Astrocyte of the spinal cord (primary cell): ENCODE results near the gene CLCN1.

Experiments
- DNase-seq: peaks from one replicate; pipeline ENCODE4 v3.0.0; 2011; ENCODE audit warnings: low read depth, low spot score
- H3K4me3 ChIP-seq: 2 replicates; pipeline ENCODE4 v1.5.1; 2011; ENCODE audit warnings: low read depth, mild to moderate bottlenecking, low read length, moderate library complexity
- in situ Hi-C: cut with HindIII; loops from 2 replicates; pipeline ENCODE4 v1.10.0; 2017; ENCODE audit warnings: low sequenced_read_pairs
- TF ChIP-seq, protein P1 (sequence below): IDR thresholded peaks from 2 replicates; pipeline ENCODE4 v1.5.1; 2012; ENCODE audit warnings: low read depth, mild to moderate bottlenecking, low read length, inconsistent platforms

CLCN1 gene

DNA sequence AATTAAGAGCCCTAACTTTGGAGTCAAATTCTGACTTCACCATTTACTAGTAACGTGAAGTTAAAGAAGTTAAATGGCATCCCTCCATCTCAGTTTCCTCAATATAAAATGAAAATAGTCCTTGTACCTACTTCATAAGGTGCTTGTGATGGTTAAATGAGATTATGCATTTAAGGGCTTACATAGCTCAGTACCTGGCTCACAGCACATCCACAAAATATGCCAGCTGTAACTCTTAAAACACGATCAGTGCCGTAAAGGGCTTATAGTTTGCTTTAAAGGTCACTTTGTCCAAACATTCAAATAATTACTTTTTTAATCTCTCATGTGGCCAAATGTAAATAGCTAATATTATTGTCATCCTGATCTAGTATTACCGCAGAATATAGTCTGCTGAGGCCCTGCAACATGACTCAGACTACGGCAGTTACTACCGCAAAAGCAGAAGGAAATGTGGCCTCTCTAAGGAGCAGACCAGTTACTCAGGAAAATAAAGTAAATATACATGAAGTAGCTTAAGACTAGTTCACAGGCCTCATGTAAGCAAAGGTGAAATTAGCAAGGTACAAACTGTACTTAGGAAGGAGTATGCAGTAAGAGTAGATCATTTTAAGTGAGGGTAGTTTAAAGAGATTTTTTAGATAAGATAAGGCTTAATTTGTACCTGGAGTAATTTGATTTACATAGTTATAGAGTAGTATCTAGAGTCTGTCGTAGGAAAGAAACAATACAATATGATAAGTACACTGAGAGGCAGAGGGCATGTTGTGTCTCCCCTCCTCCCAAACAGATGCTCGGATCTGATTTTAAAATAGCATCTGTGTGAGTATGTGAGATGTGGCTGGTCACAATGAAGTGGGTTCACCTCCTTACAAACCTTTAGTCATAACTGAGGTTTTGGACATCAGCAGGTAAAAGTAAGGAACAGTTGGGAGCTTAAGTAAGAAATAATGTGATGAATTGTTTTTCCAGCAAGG, 14.7 kb upstream of the CLCN1 start:
- in situ Hi-C loops, result no loop called here
- H3K4me3 ChIP-seq, result no peak overlapping the region
- TF ChIP-seq, protein P1, sequence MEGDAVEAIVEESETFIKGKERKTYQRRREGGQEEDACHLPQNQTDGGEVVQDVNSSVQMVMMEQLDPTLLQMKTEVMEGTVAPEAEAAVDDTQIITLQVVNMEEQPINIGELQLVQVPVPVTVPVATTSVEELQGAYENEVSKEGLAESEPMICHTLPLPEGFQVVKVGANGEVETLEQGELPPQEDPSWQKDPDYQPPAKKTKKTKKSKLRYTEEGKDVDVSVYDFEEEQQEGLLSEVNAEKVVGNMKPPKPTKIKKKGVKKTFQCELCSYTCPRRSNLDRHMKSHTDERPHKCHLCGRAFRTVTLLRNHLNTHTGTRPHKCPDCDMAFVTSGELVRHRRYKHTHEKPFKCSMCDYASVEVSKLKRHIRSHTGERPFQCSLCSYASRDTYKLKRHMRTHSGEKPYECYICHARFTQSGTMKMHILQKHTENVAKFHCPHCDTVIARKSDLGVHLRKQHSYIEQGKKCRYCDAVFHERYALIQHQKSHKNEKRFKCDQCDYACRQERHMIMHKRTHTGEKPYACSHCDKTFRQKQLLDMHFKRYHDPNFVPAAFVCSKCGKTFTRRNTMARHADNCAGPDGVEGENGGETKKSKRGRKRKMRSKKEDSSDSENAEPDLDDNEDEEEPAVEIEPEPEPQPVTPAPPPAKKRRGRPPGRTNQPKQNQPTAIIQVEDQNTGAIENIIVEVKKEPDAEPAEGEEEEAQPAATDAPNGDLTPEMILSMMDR, result no peak
- DNase-seq, result peak; percentile 42

DNA sequence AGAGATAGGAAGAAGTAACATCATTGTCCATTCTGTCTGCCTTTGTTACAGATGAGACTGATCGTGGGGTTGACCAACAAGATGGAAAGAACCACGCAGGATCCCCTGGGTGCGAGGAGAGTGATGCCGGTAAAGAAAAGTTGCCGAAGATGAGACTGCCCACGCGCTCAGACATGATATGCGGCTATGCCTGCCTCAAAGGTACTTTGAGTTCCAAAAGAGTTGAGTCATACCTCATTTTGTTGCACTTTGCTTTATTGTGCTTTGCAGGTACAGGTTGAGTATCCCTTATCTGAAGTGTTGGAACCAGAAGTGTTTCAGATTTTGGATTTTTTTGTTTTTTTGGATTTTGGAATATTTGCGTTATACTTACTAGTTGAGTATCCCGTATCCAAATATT, 12.2 kb upstream of the CLCN1 start:
- DNase-seq, result no peak
- in situ Hi-C loops, result no loop called here
- H3K4me3 ChIP-seq, result no peak overlapping the region
- TF ChIP-seq, protein P1, result no peak

DNA sequence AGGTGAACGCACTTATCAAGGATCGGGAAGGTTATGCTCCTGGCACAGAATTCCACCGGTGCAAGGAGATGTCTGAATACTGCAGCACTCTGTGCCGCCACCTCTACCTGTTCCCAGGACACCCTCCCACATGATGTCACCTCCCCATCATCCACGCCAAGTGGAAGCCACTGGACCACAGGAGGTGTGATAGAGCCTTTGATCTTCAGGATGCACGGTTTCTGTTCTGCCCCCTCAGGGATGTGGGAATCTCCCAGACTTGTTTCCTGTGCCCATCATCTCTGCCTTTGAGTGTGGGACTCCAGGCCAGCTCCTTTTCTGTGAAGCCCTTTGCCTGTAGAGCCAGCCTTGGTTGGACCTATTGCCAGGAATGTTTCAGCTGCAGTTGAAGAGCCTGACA, 11.0 kb upstream of the CLCN1 start:
- in situ Hi-C loops, result no loop called here
- no peak overlapping the region for H3K4me3 ChIP-seq
- TF ChIP-seq, protein P1, result no peak
- no peak for DNase-seq

DNA sequence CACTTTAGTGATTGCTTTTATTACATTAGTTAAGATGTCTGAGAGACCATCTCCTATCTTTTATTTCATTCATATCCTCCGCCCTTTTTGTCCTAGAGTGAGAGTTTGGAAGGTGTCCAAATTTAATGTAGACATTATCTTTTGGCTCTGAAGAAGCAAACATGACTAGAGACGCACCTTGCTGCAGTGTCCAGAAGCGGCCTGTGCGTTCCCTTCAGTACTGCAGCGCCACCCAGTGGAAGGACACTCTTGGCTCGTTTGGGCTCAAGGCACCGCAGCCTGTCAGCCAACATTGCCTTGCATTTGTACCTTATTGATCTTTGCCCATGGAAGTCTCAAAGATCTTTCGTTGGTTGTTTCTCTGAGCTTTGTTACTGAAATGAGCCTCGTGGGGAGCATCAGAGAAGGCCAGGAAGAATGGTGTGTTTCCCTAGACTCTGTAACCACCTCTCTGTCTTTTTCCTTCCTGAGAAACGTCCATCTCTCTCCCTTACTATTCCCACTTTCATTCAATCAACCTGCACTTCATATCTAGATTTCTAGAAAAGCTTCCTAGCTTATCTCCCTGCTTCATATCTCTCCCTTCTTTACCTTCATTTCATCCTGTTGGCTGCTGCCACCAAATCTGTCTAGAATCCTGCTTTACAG, 10.4 kb upstream of the CLCN1 start:
- peak; percentile 26 for DNase-seq
- no peak overlapping the region for H3K4me3 ChIP-seq
- in situ Hi-C loops, result no loop called here
- TF ChIP-seq, protein P1, result peak; percentile 78

DNA sequence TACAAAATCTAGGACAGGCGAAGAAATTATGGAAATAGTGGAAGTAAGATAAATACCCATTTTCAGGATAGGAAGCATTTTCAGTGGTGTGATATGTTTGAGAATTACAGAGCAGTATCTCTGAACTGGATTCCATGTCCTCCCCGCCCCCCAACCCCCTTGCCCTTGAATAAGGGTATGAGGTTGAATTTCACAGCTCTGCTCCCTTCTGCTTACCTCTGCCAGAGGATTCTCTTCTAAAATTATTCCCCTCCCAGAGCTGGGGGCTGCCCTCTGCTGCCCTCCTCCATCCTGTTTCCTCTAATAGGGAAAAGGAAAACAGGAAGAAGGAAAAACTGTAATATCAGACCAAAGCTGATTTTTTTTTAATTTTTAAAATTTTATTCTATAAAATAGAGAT, 7.3 kb upstream of the CLCN1 start:
- DNase-seq, result no peak
- in situ Hi-C loops, result no loop called here
- no peak overlapping the region for H3K4me3 ChIP-seq
- TF ChIP-seq, protein P1, result no peak

DNA sequence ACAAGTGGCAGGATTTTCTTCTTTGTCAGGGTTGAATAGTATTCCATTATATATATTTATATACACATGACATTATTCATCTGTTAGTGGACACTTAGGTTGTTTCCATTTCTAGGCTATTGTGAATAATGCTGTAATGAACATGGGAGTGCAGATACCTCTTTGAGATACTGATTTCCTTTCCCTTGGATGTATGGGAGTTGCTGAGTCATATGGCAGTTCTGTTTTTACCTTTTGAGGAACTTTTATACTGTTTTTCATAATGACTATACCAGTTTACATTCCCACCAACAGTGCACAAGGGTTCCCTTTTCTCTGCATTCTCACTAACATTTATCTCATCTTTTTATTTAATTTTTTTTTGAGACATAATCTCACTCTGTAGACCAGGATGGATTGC, 1.8 kb upstream of the CLCN1 start:
- no peak overlapping the region for H3K4me3 ChIP-seq
- DNase-seq, result no peak
- TF ChIP-seq, protein P1, result no peak
- in situ Hi-C loops, result no loop called here
